Activated CD8-positive, alpha-beta memory T cell treated with anti-CD3 and anti-CD28 coated beads, Interleukin-2, amount 10 ng/mL, durations not matched to agents 7 days and 5 days (primary cell): Measurements from ENCODE around the gene AKAP7. TPM values are rescaled to one million over a fixed set of nuclear protein-coding genes. Genes with fewer than 3 reads are reported as not detected.
"Not testable (repeated sequence)": the region's sequence is repeated elsewhere in the genome, so short reads cannot be mapped to it uniquely, and the experiment has no call there.

Source experiments
- ATAC-seq: fragments of 150-1000 bp; cut with Tn5 transposase; one replicate; pipeline ENCODE4 v1.10.0; 2021; ENCODE audit warnings: moderate library complexity
- CTCF ChIA-PET: fragments of 350-600 bp; sonication (Branson Sonifier 250); formaldehyde crosslinking; loops from one replicate; lab custom pipeline; 2021; ENCODE audit warnings: antibody characterized with exemption; lab: Charles Lee
- DNase-seq: peaks from one replicate; pipeline ENCODE4 v3.0.0-alpha.2; 2020
- H3K27ac Mint-ChIP-seq: one replicate; pipeline ENCODE4 v1.8.0; 2021; ENCODE audit warnings: mild to moderate bottlenecking, mixed read lengths
- H3K27me3 Mint-ChIP-seq: one replicate; pipeline ENCODE4 v1.8.0; 2021; ENCODE audit warnings: mixed read lengths
- H3K36me3 Mint-ChIP-seq: one replicate; pipeline ENCODE4 v1.8.0; 2021; ENCODE audit warnings: mild to moderate bottlenecking, mixed read lengths
- H3K4me1 Mint-ChIP-seq: one replicate; pipeline ENCODE4 v1.8.0; 2021; ENCODE audit warnings: mixed read lengths
- H3K4me3 Mint-ChIP-seq: one replicate; pipeline ENCODE4 v1.8.0; 2021; ENCODE audit warnings: mild to moderate bottlenecking, moderate library complexity, mixed read lengths
- H3K9me3 Mint-ChIP-seq: one replicate; pipeline ENCODE4 v1.8.0; 2022; ENCODE audit warnings: low read depth, mixed read lengths
- total RNA-seq, 2 experiments: library from RNA; stranded (reverse); gene quantifications; one replicate each; pipeline ENCODE4 v1.2.3, GENCODE V29; 2021

Gene AKAP7
- total RNA-seq, result 10 to 100 TPM in 1 of 2 experiments, 1 to 10 TPM in 1; 7.3 to 10.3 TPM

- peak; percentile 81 for ATAC-seq
- peak within 1 kb of the TSS; percentile 95 for H3K4me3 Mint-ChIP-seq
- peak; percentile 78 for DNase-seq
- CTCF ChIA-PET, result interaction anchor here (1.5 kb wide), 1 partner anchor 399 kb away, joined by 3 read pairs; no protein-coding TSS in a partner anchor
- no peaks in the 10 kb centered on the region for H3K27me3 Mint-ChIP-seq
- H3K4me1 Mint-ChIP-seq, result peaks cover 20% of the 10 kb centered on the region
- peak within 1 kb of the TSS; percentile 97 for H3K27ac Mint-ChIP-seq
- no peaks in the 10 kb centered on the region for H3K9me3 Mint-ChIP-seq
- peaks cover 6% of the 10 kb centered on the region for H3K36me3 Mint-ChIP-seq
These were observed at the start of gene AKAP7 for GRCh38 chr6:131135244-131136020. Gene AKAP7, plus strand, starts transcription at chr6:131135467. Its CDS starts 297 bp downstream, at chr6:131135764.

GRCh38 chr6:131090339-131090738, 44.9 kb upstream of the AKAP7 start:
- not testable (repeated sequence) for ATAC-seq

GRCh38 chr6:131091944-131092343, 43.3 kb upstream of the AKAP7 start:
- CTCF ChIA-PET, H3K27ac Mint-ChIP-seq, H3K4me3 Mint-ChIP-seq, H3K4me1 Mint-ChIP-seq, DNase-seq, H3K9me3 Mint-ChIP-seq, ATAC-seq, H3K36me3 Mint-ChIP-seq: not testable (repeated sequence)
- H3K27me3 Mint-ChIP-seq, result peaks cover 17% of the 10 kb centered on the region

More at GRCh38 chr6:131090339-131090738, 44.9 kb upstream of the AKAP7 start:
- H3K4me3 Mint-ChIP-seq, H3K36me3 Mint-ChIP-seq, H3K9me3 Mint-ChIP-seq, H3K4me1 Mint-ChIP-seq, H3K27ac Mint-ChIP-seq, DNase-seq, CTCF ChIA-PET: not testable (repeated sequence)
- peaks cover 16% of the 10 kb centered on the region for H3K27me3 Mint-ChIP-seq

- Mint-ChIP-seq H3K27ac (no peak overlapping the region), H3K9me3 (no peaks in the 10 kb centered on the region), H3K4me3 (no peak overlapping the region), H3K4me1 (no peaks in the 10 kb centered on the region), H3K27me3 (peaks cover 17% of the 10 kb centered on the region), H3K36me3 (no peaks in the 10 kb centered on the region)
- DNase-seq (no peak), ATAC-seq (no peak)
- CTCF ChIA-PET, result interaction anchor here (0.7 kb wide), 1 partner anchor 116 kb away, joined by 3 read pairs; no protein-coding TSS in a partner anchor
These were observed 41.9 kb upstream of the AKAP7 start for GRCh38 chr6:131093334-131093733.

- DNase-seq, result no peak
- Mint-ChIP-seq H3K27ac (no peak overlapping the region), H3K4me3 (no peak overlapping the region), H3K4me1 (no peaks in the 10 kb centered on the region), H3K36me3 (no peaks in the 10 kb centered on the region), H3K27me3 (peaks cover 11% of the 10 kb centered on the region), H3K9me3 (no peaks in the 10 kb centered on the region)
- no peak for ATAC-seq
- CTCF ChIA-PET, result no interaction called here
These were observed 38.5 kb upstream of the AKAP7 start for GRCh38 chr6:131096786-131097185.

- Mint-ChIP-seq H3K27me3 (no peaks in the 10 kb centered on the region), H3K36me3 (no peaks in the 10 kb centered on the region), H3K4me1 (no peaks in the 10 kb centered on the region), H3K27ac (no peak overlapping the region), H3K9me3 (no peaks in the 10 kb centered on the region), H3K4me3 (no peak overlapping the region)
- DNase-seq (no peak), ATAC-seq (no peak)
- CTCF ChIA-PET, result interaction anchor here (1.2 kb wide), 1 partner anchor 231 kb away, joined by 3 read pairs; no protein-coding TSS in a partner anchor
These were observed 33.2 kb upstream of the AKAP7 start for GRCh38 chr6:131101911-131102680.

GRCh38 chr6:131103296-131103695, 32.0 kb upstream of the AKAP7 start:
- H3K27me3 Mint-ChIP-seq, result peaks cover 5% of the 10 kb centered on the region
- ATAC-seq, result no peak
- CTCF ChIA-PET, result no interaction called here
- no peaks in the 10 kb centered on the region for H3K9me3 Mint-ChIP-seq
- DNase-seq, result no peak
- H3K36me3 Mint-ChIP-seq, result no peaks in the 10 kb centered on the region
- H3K4me3 Mint-ChIP-seq, result no peak overlapping the region
- no peak overlapping the region for H3K27ac Mint-ChIP-seq
- H3K4me1 Mint-ChIP-seq, result no peaks in the 10 kb centered on the region

- Mint-ChIP-seq H3K27ac (no peak overlapping the region), H3K36me3 (no peaks in the 10 kb centered on the region), H3K4me3 (no peak overlapping the region), H3K9me3 (no peaks in the 10 kb centered on the region), H3K27me3 (peaks cover 6% of the 10 kb centered on the region), H3K4me1 (no peaks in the 10 kb centered on the region)
- DNase-seq, result no peak
- CTCF ChIA-PET, result no interaction called here
- no peak for ATAC-seq
These were observed 31.4 kb upstream of the AKAP7 start for GRCh38 chr6:131103901-131104300.

GRCh38 chr6:131107151-131107550, 28.1 kb upstream of the AKAP7 start:
- Mint-ChIP-seq H3K27me3 (peaks cover 6% of the 10 kb centered on the region), H3K27ac (no peak overlapping the region), H3K4me3 (no peak overlapping the region), H3K9me3 (no peaks in the 10 kb centered on the region), H3K36me3 (no peaks in the 10 kb centered on the region), H3K4me1 (no peaks in the 10 kb centered on the region)
- CTCF ChIA-PET, result no interaction called here
- DNase-seq (no peak), ATAC-seq (no peak)

GRCh38 chr6:131112249-131112648, 23.0 kb upstream of the AKAP7 start:
- no peak overlapping the region for H3K27ac Mint-ChIP-seq
- H3K9me3 Mint-ChIP-seq, result no peaks in the 10 kb centered on the region
- H3K4me3 Mint-ChIP-seq, result no peak overlapping the region
- CTCF ChIA-PET, result no interaction called here
- ATAC-seq (no peak), DNase-seq (no peak)
- peaks cover 10% of the 10 kb centered on the region for H3K27me3 Mint-ChIP-seq
- no peaks in the 10 kb centered on the region for H3K36me3 Mint-ChIP-seq
- no peaks in the 10 kb centered on the region for H3K4me1 Mint-ChIP-seq

GRCh38 chr6:131115651-131116050, 19.6 kb upstream of the AKAP7 start:
- ATAC-seq, result no peak
- Mint-ChIP-seq H3K27me3 (peaks cover 4% of the 10 kb centered on the region), H3K4me3 (no peak overlapping the region), H3K27ac (no peak overlapping the region), H3K36me3 (no peaks in the 10 kb centered on the region), H3K9me3 (no peaks in the 10 kb centered on the region), H3K4me1 (no peaks in the 10 kb centered on the region)
- DNase-seq, result no peak
- CTCF ChIA-PET, result interaction anchor here (1.2 to 6.3 kb wide), 5 partner anchors 10 to 418 kb away, joined by 3 to 55 read pairs (median 11); no protein-coding TSS in a partner anchor

GRCh38 chr6:131116321-131116720, 18.9 kb upstream of the AKAP7 start:
- ATAC-seq (no peak), DNase-seq (no peak)
- Mint-ChIP-seq H3K9me3 (no peaks in the 10 kb centered on the region), H3K4me3 (no peak overlapping the region), H3K27me3 (peaks cover 4% of the 10 kb centered on the region), H3K27ac (no peak overlapping the region), H3K36me3 (no peaks in the 10 kb centered on the region), H3K4me1 (no peaks in the 10 kb centered on the region)
- CTCF ChIA-PET, result interaction anchor here (1.4 to 6.3 kb wide), 5 partner anchors 11 to 417 kb away, joined by 3 to 55 read pairs (median 11); no protein-coding TSS in a partner anchor

GRCh38 chr6:131116755-131117360, 18.4 kb upstream of the AKAP7 start:
- Mint-ChIP-seq H3K27me3 (peaks cover 4% of the 10 kb centered on the region), H3K36me3 (no peaks in the 10 kb centered on the region), H3K4me3 (no peak overlapping the region), H3K27ac (no peak overlapping the region), H3K4me1 (no peaks in the 10 kb centered on the region), H3K9me3 (no peaks in the 10 kb centered on the region)
- ATAC-seq (no peak), DNase-seq (no peak)
- CTCF ChIA-PET, result interaction anchor here (0.7 to 6.3 kb wide), 8 partner anchors 11 to 511 kb away, joined by 3 to 55 read pairs (median 4); partner anchors contain the start of gene MED23
